Right atrium auricular region (tissue), 2 donors: Measurements from ENCODE around the gene UTP20. TPM values are rescaled to one million over a fixed set of nuclear protein-coding genes. Genes with fewer than 3 reads are reported as not detected.

Experiments used
- DNase-seq: peaks from one replicate; pipeline ENCODE4 v3.0.0-alpha.2; 2019; ENCODE audit warnings: low spot score
- H3K27ac ChIP-seq, 2 donors: fragments of 200-600 bp; sonication (generic); 1 replicate in 1 of 2; 2 replicates in 1 of 2; pipeline ENCODE4 v1.5.1; 2016 to 2019
- H3K27me3 ChIP-seq, 2 donors: fragments of 200-600 bp; sonication (generic); one replicate each; pipeline versions ENCODE4 v1.5.1 to v1.6.0; 2017 to 2019
- H3K36me3 ChIP-seq: fragments of 200-600 bp; sonication (generic); one replicate; pipeline ENCODE4 v1.5.1; 2016
- H3K4me1 ChIP-seq, 2 donors: fragments of 200-600 bp; sonication (generic); one replicate each; pipeline versions ENCODE4 v1.5.1 to v1.6.0; 2017 to 2019
- H3K4me3 ChIP-seq, 2 donors: fragments of 200-600 bp; sonication (generic); 1 replicate in 1 of 2; 2 replicates in 1 of 2; pipeline ENCODE4 v1.5.1; 2017 to 2019; ENCODE audit warnings: mild to moderate bottlenecking in 1 of 2, moderate library complexity in 1 of 2
- H3K9me3 ChIP-seq, 2 donors: fragments of 200-600 bp; sonication (generic); one replicate each; pipeline ENCODE4 v1.5.1; 2019
- CTCF ChIP-seq, 2 donors: fragments of 200-600 bp; sonication (generic); IDR thresholded peaks; one replicate each; pipeline ENCODE4 v1.5.1; 2019; ENCODE audit warnings: antibody characterized with exemption in 2 of 2
- total RNA-seq, 2 donors: library from RNA; depleted of rRNA; stranded (reverse); fragments of >200 nt; gene quantifications; one replicate each; pipeline ENCODE4 v1.1.0, GENCODE V29; 2016

Gene UTP20
- total RNA-seq, 2 donors from 2014 or later: 5.8 to 6.7 TPM

GRCh38 chr12:101325590-101325989, 45.7 kb downstream of the UTP20 start:
- H3K27ac ChIP-seq: no peak overlapping the region
- TF ChIP-seq CTCF (IDR thresholded peaks at IDR 0.05): no peak
- no peak for DNase-seq
- no peaks in the 10 kb centered on the region for H3K9me3 ChIP-seq
- H3K36me3 ChIP-seq: peaks cover 26% of the 10 kb centered on the region
- H3K4me3 ChIP-seq: no peak overlapping the region
- no peaks in the 10 kb centered on the region for H3K27me3 ChIP-seq
- no peaks in the 10 kb centered on the region for H3K4me1 ChIP-seq

DNA sequence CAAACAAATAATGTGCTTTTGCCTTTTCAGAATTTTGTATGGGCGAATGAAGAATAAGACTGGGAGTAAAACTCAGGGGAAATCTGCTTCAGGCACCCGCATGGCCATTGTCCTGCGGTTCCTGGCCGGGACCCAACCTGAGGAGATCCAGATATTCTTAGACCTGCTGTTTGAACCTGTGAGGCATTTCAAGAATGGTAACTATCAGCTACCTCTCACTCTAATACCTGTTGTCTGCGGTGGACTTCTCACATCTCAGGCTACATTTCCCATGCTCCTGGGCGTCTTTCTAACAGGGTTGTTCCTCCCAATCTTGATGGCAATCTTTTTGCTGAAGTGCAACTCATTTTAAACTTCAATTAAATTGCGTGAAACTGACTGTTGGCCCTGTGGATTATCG, 47.1 kb downstream of the UTP20 start:
- no peak for DNase-seq
- Histone ChIP-seq H3K9me3 (no peaks in the 10 kb centered on the region), H3K4me3 (no peak overlapping the region), H3K36me3 (peaks cover 26% of the 10 kb centered on the region), H3K27ac (no peak overlapping the region), H3K27me3 (no peaks in the 10 kb centered on the region), H3K4me1 (no peaks in the 10 kb centered on the region)
- no peak for TF ChIP-seq CTCF (IDR thresholded peaks at IDR 0.05)

GRCh38 chr12:101327546-101327945, 47.6 kb downstream of the UTP20 start:
- Histone ChIP-seq H3K27ac (no peak overlapping the region), H3K4me1 (no peaks in the 10 kb centered on the region), H3K27me3 (no peaks in the 10 kb centered on the region), H3K4me3 (no peak overlapping the region), H3K9me3 (no peaks in the 10 kb centered on the region), H3K36me3 (peaks cover 26% of the 10 kb centered on the region)
- TF ChIP-seq CTCF (IDR thresholded peaks at IDR 0.05): no peak
- DNase-seq: no peak

DNA sequence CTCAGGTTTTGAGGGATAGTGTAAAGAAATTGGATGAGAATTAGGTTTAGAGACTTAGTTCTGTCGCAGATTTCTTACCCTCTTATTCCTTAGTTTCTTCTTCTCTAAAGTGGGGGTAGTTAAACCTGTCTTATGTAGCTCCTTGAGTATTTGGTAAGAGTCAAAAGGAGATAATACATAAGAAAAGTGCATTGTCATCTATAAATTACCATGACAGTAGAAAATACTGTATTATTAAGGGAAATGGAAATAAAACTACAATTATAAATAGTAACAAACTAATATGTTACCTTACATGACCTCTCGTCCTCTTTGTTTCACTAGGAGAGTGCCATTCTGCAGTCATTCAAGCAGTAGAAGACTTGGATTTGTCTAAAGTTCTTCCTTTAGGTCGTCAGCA, 49.0 kb downstream of the UTP20 start:
- peaks cover 34% of the 10 kb centered on the region for H3K36me3 ChIP-seq
- H3K4me1 ChIP-seq: no peaks in the 10 kb centered on the region
- H3K4me3 ChIP-seq: no peak overlapping the region
- no peak for DNase-seq
- no peak for TF ChIP-seq CTCF (IDR thresholded peaks at IDR 0.05)
- no peaks in the 10 kb centered on the region for H3K9me3 ChIP-seq
- H3K27me3 ChIP-seq: no peaks in the 10 kb centered on the region
- no peak overlapping the region for H3K27ac ChIP-seq

GRCh38 chr12:101330631-101331030, 50.7 kb downstream of the UTP20 start:
- TF ChIP-seq CTCF (IDR thresholded peaks at IDR 0.05): no peak
- no peak for DNase-seq
- H3K4me3 ChIP-seq: no peak overlapping the region
- no peaks in the 10 kb centered on the region for H3K4me1 ChIP-seq
- peaks cover 40% of the 10 kb centered on the region for H3K36me3 ChIP-seq
- H3K27me3 ChIP-seq: no peaks in the 10 kb centered on the region
- H3K27ac ChIP-seq: no peak overlapping the region
- no peaks in the 10 kb centered on the region for H3K9me3 ChIP-seq

DNA sequence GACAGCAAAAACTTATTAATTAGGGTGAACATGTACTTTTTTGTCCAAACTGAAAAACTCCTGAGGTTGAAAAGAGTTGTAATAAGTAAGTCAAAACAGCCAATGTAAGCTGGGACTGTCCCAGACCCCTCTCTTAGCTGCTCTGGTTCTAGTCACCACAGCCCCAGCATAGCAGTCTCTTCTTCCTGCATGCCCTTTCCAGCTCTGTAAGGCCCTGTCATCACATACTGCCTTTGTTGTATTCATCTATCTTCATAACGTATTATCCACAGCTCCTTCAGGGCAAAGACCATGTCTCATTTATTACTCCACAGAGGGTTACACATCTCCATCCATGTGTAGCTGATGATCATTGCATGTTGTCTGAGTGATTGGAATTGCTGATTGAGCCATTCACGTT, 56.5 kb downstream of the UTP20 start:
- no peak for TF ChIP-seq CTCF (IDR thresholded peaks at IDR 0.05)

More for the DNA sequence above, 56.5 kb downstream of the UTP20 start:
- Histone ChIP-seq H3K27ac (no peak overlapping the region), H3K36me3 (peaks cover 24% of the 10 kb centered on the region), H3K4me1 (no peaks in the 10 kb centered on the region), H3K4me3 (no peak overlapping the region), H3K9me3 (no peaks in the 10 kb centered on the region), H3K27me3 (no peaks in the 10 kb centered on the region)
- DNase-seq: no peak
